Prostate gland (tissue), 2 donors: ENCODE results near the gene FOXI1. TPM values are rescaled to one million over a fixed set of nuclear protein-coding genes. Genes with fewer than 3 reads are reported as not detected.

Experiments used
- DNase-seq: peaks from one replicate; pipeline ENCODE4 v3.0.0-alpha.2; 2019; ENCODE audit warnings: low spot score
- H3K27ac ChIP-seq, 2 donors: fragments of 200-600 bp; sonication (generic); 2 replicates each; pipeline ENCODE4 v1.5.1; 2017 to 2019
- H3K27me3 ChIP-seq: fragments of 200-600 bp; sonication (generic); replicated peaks from 2 replicates; pipeline ENCODE4 v1.5.1; 2019; ENCODE audit not compliant: insufficient read depth
- H3K36me3 ChIP-seq, 2 donors: fragments of 200-600 bp; sonication (generic); 1 replicate in 1 of 2; 2 replicates in 1 of 2; pipeline versions ENCODE4 v1.5.1 to v1.8.1; 2017 to 2019
- H3K4me1 ChIP-seq: fragments of 200-600 bp; sonication (generic); replicated peaks from 2 replicates; pipeline ENCODE4 v1.5.1; 2019
- H3K4me3 ChIP-seq, 2 donors: fragments of 200-600 bp; sonication (generic); 2 replicates each; pipeline ENCODE4 v1.5.1; 2017 to 2019
- H3K9me3 ChIP-seq: fragments of 200-600 bp; sonication (generic); 2 replicates; pipeline ENCODE4 v1.5.1; 2017
- CTCF ChIP-seq, 4 experiments: fragments of 200-600 bp in 2 of 4; fragments of 450-650 bp in 2 of 4; sonication (generic) in 2 of 4; IDR thresholded peaks; 1 replicate in 3 of 4; 2 replicates in 1 of 4; pipeline ENCODE4 v1.5.1; 2016 to 2019; ENCODE audit warnings: antibody characterized with exemption in 4 of 4, mild to moderate bottlenecking in 2 of 4, moderate library complexity in 2 of 4
- POLR2A ChIP-seq: fragments of 450-650 bp; IDR thresholded peaks from one replicate; pipeline ENCODE4 v1.6.1; 2016; ENCODE audit warnings: antibody characterized with exemption, mild to moderate bottlenecking
- POLR2AphosphoS5 ChIP-seq: sonication (generic); formaldehyde crosslinking; IDR thresholded peaks from one replicate; pipeline ENCODE4 v1.6.1; 2017; ENCODE audit warnings: antibody characterized with exemption
- WGBS: methylation state at CpG from one replicate; pipeline ENCODE4 v1.1.5; 2018; 5-methylcytosine and 5-hydroxymethylcytosine counted together
- intact Hi-C: fragments of 100-400 bp; cut with DNase I; formaldehyde crosslinking; loops from one replicate; pipeline ENCODE4 v1.14.2; 2022
- total RNA-seq, 2 donors: library from RNA; depleted of rRNA; stranded (reverse); fragments of >200 nt; gene quantifications; one replicate each; pipeline ENCODE4 v1.1.0, GENCODE V29; 2016

Gene FOXI1
- total RNA-seq, 2 donors from 2014 or later, result 1.2 TPM; not detected in 1

- DNase-seq, result no peak
- intact Hi-C loops, result no loop called here
- 66% methylated on average over 3 of the region's 3 CpGs for WGBS
- Histone ChIP-seq H3K9me3 (no peaks in the 10 kb centered on the region), H3K36me3 (no peaks in the 10 kb centered on the region), H3K27ac (no peak overlapping the region), H3K4me1 (no peaks in the 10 kb centered on the region), H3K27me3 (no peaks in the 10 kb centered on the region), H3K4me3 (no peak overlapping the region)
- TF ChIP-seq POLR2A (no peak), POLR2AphosphoS5 (no peak), CTCF (IDR thresholded peaks at IDR 0.05) (no peak)
These were observed 4.8 kb downstream of the FOXI1 start for GRCh38 chr5:170110403-170111087.

GRCh38 chr5:170111088-170111785, 5.5 kb downstream of the FOXI1 start:
- Histone ChIP-seq H3K27ac (no peak overlapping the region), H3K4me1 (no peaks in the 10 kb centered on the region), H3K27me3 (no peaks in the 10 kb centered on the region), H3K9me3 (no peaks in the 10 kb centered on the region), H3K4me3 (no peak overlapping the region), H3K36me3 (no peaks in the 10 kb centered on the region)
- 32% methylated on average over 8 of the region's 8 CpGs for WGBS
- TF ChIP-seq CTCF (IDR thresholded peaks at IDR 0.05) (no peak), POLR2A (no peak), POLR2AphosphoS5 (no peak)
- intact Hi-C loops, result no loop called here
- no peak for DNase-seq

GRCh38 chr5:170112876-170113521, 7.3 kb downstream of the FOXI1 start:
- no peak overlapping the region for H3K27ac ChIP-seq
- H3K4me1 ChIP-seq, result no peaks in the 10 kb centered on the region
- no peaks in the 10 kb centered on the region for H3K9me3 ChIP-seq
- DNase-seq, result no peak
- H3K36me3 ChIP-seq, result no peaks in the 10 kb centered on the region
- no peak overlapping the region for H3K4me3 ChIP-seq
- intact Hi-C loops, result no loop called here
- no peak for TF ChIP-seq CTCF (IDR thresholded peaks at IDR 0.05)
- no peak for TF ChIP-seq POLR2A
- 73% methylated on average over 6 of the region's 6 CpGs for whole genome bisulfite sequencing
- H3K27me3 ChIP-seq, result no peaks in the 10 kb centered on the region

- TF ChIP-seq POLR2AphosphoS5 (no peak), CTCF (IDR thresholded peaks at IDR 0.05) (no peak), POLR2A (no peak)
- Histone ChIP-seq H3K4me3 (no peak overlapping the region), H3K36me3 (no peaks in the 10 kb centered on the region), H3K27me3 (no peaks in the 10 kb centered on the region), H3K4me1 (no peaks in the 10 kb centered on the region), H3K9me3 (no peaks in the 10 kb centered on the region), H3K27ac (no peak overlapping the region)
- DNase-seq, result no peak
- intact Hi-C loops, result no loop called here
- WGBS, result 78% methylated on average over 3 of the region's 3 CpGs
These were observed 7.8 kb downstream of the FOXI1 start for GRCh38 chr5:170113522-170113900.
